Head of caudate nucleus (tissue), 42 donors: ENCODE measurements around the gene CCDC191.
A peak's percentile ranks its signal among the peaks of the same experiment; 100 is the strongest.

Source experiments
- DNase-seq, 42 donors: peaks; one replicate each; pipeline versions ENCODE4 v3.0.0 to v3.0.0-alpha.2; 2020 to 2021; ENCODE audit warnings: mixed read lengths in 7 of 42
- intact Hi-C: fragments of 100-400 bp; cut with DNase I; formaldehyde crosslinking; loops from one replicate; pipeline ENCODE4 v1.15.0; 2022

Gene CCDC191

DNA sequence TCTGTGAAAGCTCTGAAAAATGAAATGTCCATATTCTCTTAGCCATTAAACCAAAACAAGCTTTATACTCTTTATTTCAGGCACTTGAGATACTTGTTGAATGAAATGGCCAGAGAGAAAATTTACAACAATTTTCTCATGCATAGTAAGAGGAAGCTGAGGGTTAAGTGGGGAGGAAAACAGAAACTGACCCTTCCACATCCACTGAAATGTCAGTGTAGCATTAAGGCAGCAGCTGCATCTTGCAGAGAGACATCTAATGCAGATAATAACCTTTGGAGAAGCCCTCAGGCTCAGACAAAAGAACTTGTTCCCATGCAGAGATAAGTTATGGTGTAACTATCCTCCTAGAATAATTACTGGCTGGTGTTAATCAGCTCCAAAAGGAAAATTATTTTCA is 74.5 kb downstream of the CCDC191 start:
- no peak for DNase-seq
- intact Hi-C loops, result no loop called here

DNA sequence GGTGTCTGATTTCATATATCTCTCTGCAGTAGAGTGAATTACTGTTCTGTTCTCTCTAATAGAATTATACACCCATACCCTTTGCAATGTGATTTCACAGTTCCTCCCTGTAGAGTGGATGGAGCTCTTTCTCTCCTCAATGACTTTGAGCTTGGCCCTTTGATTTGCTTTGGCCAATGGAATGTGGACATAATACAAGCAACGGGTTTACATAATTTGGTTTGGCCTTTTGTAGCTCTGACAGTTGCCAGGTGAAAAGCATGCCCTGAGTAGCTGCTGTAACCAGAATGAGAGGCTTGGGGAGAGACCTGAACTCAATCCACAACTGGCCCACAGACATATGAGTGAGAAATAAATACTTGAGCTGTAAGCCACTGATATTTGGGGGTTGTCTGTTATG is 76.4 kb downstream of the CCDC191 start:
- intact Hi-C loops, result no loop called here
- DNase-seq, result no peak

DNA sequence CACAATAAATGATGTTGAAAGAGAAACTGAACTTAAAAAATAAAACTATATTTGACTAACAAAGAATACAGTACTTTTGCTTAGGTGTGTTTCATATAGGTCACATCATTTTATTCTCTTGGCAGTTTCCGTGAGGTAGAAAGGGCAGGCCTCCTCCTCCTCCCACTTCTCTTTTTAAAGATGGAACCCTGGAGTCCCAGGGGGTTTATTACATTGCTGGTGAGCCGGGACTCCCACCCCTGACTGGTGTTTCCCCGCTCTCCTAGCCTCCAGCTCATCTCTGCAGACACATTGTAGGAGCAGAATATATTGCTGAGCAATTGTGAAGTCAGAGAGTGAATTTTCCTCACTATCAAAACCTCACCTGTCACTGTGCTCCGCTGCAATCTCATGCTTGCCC is 78.5 kb downstream of the CCDC191 start:
- DNase-seq, result peak in 10 of 42 donors; percentile 17 to 47 (median 30)
- intact Hi-C loops, result no loop called here

DNA sequence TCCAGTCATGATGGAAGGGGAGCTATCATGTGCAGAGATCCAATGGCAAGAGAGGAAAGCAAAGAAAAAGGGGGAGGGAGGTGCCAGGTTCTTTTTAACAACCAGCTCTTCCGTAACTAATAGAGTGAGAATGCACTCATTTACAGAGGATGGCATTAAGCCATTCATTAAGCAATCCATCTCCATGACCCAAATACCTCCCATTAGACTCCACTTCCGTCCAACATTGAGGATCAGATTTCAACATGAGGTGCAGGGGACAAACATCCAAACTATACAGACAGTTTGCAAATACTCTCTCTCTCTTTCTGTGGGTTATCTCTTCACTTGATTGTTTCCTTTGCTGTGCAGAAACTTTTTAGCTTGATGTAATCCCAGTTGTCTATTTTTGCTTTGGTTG is 87.3 kb downstream of the CCDC191 start:
- intact Hi-C loops, result no loop called here
- no peak for DNase-seq

DNA sequence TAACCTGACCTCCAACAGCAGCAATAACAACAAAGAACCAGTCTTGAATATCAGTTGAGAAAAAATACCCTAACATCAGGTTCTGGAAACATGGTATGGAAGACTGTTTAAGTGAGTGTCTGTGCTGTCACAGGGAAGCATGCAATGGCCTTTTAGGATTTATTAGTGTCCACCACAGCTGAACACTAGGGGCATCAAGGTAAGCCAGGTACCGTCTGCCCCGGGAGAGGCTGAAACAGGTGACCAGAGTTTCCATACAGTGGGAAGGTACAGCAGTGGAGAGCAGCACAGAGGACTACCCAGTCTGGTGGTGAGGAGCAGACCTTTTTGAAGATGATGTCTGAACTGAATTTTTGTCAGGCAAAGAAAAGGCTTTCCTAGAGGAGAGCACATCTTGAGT is 90.2 kb downstream of the CCDC191 start:
- intact Hi-C loops, result no loop called here
- no peak for DNase-seq

DNA sequence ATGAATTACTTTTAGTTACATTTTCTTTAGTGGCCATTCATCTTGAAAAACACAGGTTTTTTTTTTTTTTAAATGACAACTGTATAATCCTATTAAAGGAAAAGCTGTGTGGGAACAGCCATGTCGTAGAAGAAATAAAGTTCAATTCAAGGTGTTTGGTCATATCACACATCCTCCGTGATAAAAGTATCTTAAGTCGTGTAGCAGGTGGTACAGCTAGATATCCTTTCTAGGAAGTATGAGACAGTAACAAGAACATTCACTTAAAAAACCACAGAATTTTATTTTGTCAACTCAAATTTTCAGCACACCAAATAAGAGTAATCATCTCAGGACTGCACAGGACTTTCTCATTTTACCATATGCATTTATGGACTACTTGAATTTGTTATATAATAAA is 92.4 kb downstream of the CCDC191 start:
- intact Hi-C loops, result no loop called here
- DNase-seq, result no peak

DNA sequence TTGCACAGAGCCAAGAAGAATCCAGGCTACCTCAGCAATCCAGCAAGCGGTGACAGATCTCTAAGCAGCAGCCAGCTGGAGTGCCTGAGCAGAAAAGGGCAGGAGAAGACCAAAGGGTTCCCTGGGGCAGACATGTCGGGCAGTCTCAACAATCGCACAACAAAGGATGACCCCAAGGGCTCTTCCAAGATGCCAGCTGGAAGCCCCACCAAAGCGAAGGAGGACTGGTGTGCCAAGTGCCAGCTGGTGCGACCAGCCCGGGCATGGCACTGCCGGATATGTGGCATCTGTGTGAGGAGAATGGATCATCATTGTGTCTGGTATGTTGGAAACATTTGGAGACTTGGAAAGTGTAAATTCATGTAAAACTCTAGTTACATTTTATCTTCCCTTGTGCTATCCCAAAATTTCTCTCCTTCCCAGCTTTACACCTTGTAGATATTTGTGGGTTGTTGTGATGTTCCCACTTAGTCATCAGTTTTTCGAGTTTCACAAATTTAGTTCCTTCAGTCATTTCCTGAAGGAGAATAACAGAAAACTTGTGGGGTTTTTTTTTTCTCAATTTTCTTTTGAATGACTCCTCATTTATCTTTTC is 102.1 kb downstream of the CCDC191 start:
- intact Hi-C loops, result no loop called here
- DNase-seq, result peak in 16 of 42 donors; percentile 5 to 55 (median 27)

DNA sequence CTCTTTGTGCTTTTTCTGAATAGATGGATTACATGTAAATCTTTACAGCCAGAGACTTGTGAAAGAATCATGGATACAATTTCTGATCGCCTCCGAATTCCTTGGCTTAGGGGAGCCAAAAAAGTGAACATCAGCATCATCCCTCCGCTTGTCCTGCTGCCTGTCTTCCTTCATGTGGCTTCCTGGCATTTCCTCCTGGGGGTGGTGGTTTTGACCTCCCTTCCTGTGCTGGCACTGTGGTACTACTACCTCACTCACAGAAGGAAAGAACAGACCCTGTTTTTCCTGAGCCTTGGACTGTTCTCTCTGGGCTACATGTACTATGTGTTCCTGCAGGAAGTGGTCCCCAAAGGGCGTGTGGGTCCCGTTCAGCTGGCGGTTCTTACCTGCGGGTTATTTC is 102.6 kb downstream of the CCDC191 start:
- DNase-seq, result no peak
- intact Hi-C loops, result no loop called here

DNA sequence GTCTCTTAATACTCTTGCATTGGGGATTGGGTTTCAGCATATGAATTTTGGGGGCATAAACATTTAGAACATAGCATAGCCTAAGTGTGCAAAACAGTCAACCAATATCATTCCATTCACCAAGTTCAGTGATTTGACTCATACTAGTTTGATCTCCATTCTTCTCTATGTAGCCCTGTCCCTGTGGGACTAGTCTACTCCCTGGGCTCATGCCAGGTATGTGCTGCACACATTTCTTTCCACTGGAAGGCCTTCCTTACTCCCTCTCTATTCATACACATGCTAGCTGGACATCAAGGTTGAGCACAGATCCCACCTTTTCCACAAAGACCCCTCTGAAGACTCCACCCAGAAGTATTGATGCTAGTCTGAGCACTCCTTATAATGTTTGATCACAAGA is 103.4 kb downstream of the CCDC191 start:
- DNase-seq, result no peak
- intact Hi-C loops, result no loop called here

DNA sequence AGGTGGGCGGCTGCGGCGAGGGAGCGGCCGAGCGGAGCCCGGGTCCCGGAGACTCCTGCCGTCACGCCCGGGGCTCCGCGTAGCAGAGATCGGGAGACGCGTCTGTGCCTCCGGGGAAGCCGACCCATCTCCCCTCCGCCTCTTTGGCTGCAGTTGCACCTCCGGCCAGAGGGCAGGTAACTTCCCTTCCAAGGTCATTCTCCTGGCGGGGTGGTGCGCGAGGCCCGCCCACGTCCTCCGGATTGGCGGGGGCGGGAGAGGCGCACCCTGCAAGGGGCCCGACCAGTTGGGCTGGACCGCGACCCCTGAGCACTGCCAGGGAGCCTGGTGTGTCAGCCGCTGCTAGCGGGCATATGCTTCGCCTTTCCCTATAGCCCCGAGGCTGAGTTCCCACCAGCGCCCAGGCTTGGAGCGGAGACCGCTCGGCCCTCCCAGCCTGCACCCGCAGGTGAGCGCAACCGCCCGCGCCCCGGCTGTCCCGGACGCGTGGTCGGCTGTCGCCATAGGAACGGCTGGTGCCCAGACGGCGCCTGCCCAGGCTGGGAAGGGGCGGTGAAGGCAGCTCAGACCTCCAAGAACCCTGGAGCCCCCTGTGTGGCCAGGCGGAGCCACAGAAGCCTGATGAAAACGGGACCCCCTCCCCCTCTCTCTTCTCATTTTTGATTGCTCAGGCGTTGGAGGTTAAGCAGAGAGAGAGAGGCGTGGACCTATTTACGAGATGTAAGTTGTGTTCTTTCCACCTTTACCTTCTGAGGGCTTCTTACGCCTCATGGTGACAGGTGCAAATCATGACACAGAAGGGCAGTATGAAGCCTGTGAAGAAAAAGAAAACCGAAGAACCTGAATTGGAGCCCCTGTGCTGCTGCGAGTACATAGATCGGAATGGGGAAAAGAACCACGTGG is 108.1 kb downstream of the CCDC191 start:
- DNase-seq, result peak in 28 of 42 donors; percentile 11 to 61 (median 32)
- intact Hi-C loops, result no loop called here

DNA sequence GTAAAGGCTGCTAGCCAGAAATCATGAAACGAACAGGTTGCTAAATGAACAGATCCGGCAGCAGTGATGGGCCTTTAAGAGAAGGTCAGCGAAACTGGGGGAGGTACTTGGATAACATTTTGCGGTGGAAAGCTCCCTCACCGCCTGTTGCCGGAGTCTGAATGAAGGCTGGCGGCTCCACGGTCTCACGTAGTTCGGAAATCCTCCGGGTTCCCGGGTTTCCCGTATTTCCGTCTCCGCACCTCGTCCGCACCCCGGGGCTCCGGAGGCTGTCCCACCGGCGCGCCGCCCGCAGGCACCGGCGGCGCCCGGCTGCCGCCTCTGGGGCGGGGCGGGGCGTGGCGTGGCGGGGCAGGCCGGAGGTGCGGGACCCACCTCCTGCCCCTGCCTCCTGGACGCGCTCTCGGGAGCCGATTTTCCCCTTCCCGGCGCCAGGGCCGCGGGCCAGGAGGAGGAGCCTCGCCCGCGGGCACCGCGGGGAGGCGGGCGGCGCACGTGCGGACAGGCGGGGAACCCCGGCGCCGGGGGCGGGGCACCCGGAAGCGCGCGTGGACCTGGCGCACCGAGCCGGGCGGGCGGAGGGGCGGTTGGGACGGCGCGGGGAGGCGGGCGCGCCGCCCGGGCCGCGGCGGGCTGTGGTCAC is 108.8 kb downstream of the CCDC191 start, which contains the start of gene ZDHHC23:
ZDHHC23 (plus strand) TSS at position 642 of the 643 bp plus-strand sequence. CDS start 790 bp downstream, outside the sequence.
- DNase-seq, result peak in 39 of 42 donors; percentile 26 to 77 (median 55)
- intact Hi-C loops, result no loop called here

DNA sequence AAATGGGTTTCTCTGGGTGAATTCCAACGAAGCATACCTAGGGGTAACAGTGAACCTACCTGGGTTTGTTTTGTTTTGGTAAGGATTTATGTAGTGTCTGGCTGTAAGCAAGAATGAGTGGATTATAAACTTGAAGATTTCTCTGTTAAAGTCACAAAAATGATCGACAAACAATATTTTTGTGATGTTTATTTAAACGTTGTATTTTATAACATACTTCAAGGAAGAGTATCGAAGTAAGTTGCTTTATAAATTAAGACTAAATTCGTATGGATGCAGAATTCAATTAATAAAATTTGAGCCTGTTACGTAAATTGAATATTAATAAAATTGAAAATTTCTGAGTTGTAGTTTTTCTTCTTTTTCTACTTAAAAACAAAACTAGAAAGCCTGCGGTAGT is 109.5 kb downstream of the CCDC191 start:
- intact Hi-C loops, result no loop called here
- DNase-seq, result no peak

DNA sequence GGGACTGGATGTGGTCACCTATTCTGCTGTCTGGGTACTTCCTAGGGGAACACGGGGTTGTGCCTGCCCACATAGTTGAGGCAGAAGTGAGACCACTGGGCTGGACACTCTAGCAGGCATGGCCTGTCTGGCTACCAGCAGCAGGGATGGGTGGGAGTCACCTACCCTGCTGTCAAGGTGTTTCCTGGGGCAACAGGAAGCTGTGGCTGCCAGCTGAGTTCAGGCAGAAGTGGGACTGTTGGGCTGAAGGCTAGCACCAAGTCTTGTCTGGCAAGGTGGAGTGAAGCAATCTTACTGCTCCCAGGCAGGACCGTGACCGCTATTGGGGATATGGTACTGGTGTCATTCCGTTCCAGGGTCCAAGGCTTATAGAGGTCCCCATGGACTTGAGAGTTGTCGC is 128.8 kb downstream of the CCDC191 start:
- intact Hi-C loops, result no loop called here
- no peak for DNase-seq

DNA sequence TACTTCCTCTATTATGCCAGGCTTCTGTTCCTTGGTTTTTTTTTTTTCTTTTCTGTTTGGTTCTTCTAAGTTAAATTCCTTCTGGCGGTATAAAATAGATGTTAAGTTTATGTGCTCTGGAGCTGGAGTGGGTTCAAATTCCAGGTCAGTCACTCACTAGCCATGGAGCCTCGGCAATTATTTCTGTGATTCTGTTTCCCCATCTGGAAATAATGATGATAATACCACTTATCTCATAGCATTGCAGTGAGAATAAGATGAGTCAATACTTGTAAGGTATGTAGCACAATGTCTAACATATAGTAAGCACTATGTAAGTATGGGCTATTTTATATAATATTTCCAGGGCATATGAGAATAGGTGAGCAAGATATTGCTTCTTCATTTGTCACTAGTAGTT is 141.7 kb downstream of the CCDC191 start:
- intact Hi-C loops, result no loop called here

More for the DNA sequence above, 141.7 kb downstream of the CCDC191 start:
- no peak for DNase-seq
